ENCODE measurements around the gene RRAGD. TPM values are rescaled to one million over a fixed set of nuclear protein-coding genes. Genes with fewer than 3 reads are reported as not detected.

The RRAGD gene
- total and polyA plus RNA-seq, 4 donors = 4.7 to 6.7 (median 5.6) TPM

DNA sequence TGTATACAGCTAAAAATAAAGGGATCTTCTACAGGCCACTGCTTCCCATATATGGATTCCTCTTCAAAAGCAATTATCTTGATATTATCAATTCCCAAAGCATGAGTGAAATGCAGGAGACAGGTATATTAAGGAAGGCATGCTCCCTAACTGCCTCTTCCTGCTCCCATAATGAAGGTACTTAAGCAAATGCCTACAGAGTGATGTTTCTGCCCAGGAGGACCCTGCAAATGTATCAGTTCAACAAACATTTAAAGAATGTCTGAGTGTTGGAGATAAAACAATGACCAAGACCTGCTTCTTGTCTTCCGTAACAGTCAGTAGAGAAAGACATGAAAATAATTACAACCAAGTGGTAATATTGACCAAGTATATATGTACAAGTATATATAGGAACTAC, 63.7 kb downstream of the RRAGD start (continued):
- TF ChIP-seq NR2F2 (IDR thresholded peaks at IDR 0.05) = no peak
- TF ChIP-seq, protein P1, sequence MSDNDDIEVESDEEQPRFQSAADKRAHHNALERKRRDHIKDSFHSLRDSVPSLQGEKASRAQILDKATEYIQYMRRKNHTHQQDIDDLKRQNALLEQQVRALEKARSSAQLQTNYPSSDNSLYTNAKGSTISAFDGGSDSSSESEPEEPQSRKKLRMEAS (IDR thresholded peaks at IDR 0.05) = no peak
- TF ChIP-seq FOXA1 (IDR thresholded peaks at IDR 0.05) = no peak
- TF ChIP-seq, protein P2, sequence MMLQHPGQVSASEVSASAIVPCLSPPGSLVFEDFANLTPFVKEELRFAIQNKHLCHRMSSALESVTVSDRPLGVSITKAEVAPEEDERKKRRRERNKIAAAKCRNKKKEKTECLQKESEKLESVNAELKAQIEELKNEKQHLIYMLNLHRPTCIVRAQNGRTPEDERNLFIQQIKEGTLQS (IDR thresholded peaks at IDR 0.05) = no peak
- TF ChIP-seq, protein P3, sequence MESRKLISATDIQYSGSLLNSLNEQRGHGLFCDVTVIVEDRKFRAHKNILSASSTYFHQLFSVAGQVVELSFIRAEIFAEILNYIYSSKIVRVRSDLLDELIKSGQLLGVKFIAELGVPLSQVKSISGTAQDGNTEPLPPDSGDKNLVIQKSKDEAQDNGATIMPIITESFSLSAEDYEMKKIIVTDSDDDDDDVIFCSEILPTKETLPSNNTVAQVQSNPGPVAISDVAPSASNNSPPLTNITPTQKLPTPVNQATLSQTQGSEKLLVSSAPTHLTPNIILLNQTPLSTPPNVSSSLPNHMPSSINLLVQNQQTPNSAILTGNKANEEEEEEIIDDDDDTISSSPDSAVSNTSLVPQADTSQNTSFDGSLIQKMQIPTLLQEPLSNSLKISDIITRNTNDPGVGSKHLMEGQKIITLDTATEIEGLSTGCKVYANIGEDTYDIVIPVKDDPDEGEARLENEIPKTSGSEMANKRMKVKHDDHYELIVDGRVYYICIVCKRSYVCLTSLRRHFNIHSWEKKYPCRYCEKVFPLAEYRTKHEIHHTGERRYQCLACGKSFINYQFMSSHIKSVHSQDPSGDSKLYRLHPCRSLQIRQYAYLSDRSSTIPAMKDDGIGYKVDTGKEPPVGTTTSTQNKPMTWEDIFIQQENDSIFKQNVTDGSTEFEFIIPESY (IDR thresholded peaks at IDR 0.05) = no peak

DNA sequence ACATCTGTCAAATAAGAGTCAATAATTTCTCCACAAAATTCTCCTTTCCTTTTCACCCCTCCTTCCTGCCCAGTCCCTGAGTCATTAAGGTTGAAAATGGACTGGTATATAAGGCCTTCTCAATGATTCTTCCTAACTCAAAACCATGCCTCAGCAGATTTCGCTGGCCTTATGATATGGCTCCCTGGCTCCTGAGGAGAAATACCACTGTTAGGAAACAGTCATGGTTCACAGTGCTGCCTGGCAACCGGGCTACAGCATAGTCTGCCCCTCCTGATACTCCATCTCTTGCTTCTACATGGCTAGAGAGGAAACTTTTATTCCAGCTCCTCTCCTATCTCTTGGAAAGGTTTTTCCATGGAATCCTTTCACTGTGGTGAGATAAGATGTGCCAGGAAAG, 64.2 kb downstream of the RRAGD start:
- no peaks in the 10 kb centered on the region for H3K36me3 ChIP-seq (ENCODE audit: control insufficient read depth in 4 of 4, insufficient read depth in 3 of 4, low read depth in 1 of 4, low read length in 3 of 4)
- no peaks in the 10 kb centered on the region for H3K27me3 ChIP-seq (ENCODE audit: control insufficient read depth in 4 of 4, insufficient read depth in 4 of 4, low read length in 3 of 4)
- H3K27ac ChIP-seq (ENCODE audit: low read depth in 1 of 2, low read length in 2 of 2) = no peak overlapping the region
- WGBS = 86% methylated on average over 2 of the region's 2 CpGs
- H3K9me3 ChIP-seq (ENCODE audit: control insufficient read depth in 4 of 4, low read length in 3 of 4) = no peaks in the 10 kb centered on the region
- no peak for DNase-seq (ENCODE audit: low spot score)
- TF ChIP-seq GABPA (IDR thresholded peaks at IDR 0.05 in 1 of 2, conservative IDR thresholded peaks at IDR 0.05 in 1 of 2) (no peak), SP1 (IDR thresholded peaks at IDR 0.05) (no peak), FOXA1 (IDR thresholded peaks at IDR 0.05) (no peak), EGR1 (IDR thresholded peaks at IDR 0.05; ENCODE audit: low read depth in 2 of 2) (no peak)
- TF ChIP-seq, protein P3 (IDR thresholded peaks at IDR 0.05) = no peak
- no peak overlapping the region for H3K4me3 ChIP-seq (ENCODE audit: low read depth in 1 of 3, low read length in 3 of 3)
- peaks cover 10 to 38% (median 18%) of the 10 kb centered on the region in 4 donors for H3K4me1 ChIP-seq (ENCODE audit: control insufficient read depth in 4 of 4, insufficient read depth in 4 of 4, low read length in 3 of 4)
- no peak overlapping the region for H3K9ac ChIP-seq (ENCODE audit: low read depth in 1 of 2, low read length in 2 of 2)

DNA sequence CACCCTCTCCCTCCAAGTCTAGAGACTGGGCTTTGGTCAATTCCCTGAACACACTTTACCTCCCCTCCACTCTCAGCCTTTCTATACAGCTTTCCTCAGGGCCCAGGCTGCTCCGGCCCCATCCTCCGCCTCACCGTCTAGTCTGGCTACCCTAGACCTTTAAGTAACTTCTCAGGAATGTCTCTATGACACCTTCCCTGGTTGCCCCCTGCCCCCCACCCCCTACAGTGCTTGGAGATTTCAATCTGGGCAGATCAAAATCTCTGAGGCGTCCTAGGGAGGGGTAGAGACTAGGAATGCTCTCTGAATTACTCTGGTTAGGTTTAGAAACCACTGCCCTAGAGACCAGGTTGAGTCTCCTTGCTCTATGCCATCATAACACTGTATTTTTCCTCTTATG, 65.6 kb downstream of the RRAGD start:
- TF ChIP-seq FOXA2 (IDR thresholded peaks at IDR 0.05) = no peak
- H3K9me3 ChIP-seq (ENCODE audit: control insufficient read depth in 4 of 4, low read length in 3 of 4) = no peaks in the 10 kb centered on the region
- peaks cover 0 to 7% (median 3%) of the 10 kb centered on the region in 4 donors for H3K36me3 ChIP-seq (ENCODE audit: control insufficient read depth in 4 of 4, insufficient read depth in 3 of 4, low read depth in 1 of 4, low read length in 3 of 4)
- H3K9ac ChIP-seq (ENCODE audit: low read depth in 1 of 2, low read length in 2 of 2) = no peak overlapping the region
- H3K4me1 ChIP-seq (ENCODE audit: control insufficient read depth in 4 of 4, insufficient read depth in 4 of 4, low read length in 3 of 4) = peaks cover 10 to 33% (median 17%) of the 10 kb centered on the region in 4 donors
- no peak overlapping the region for H3K4me3 ChIP-seq (ENCODE audit: low read depth in 1 of 3, low read length in 3 of 3)
- WGBS = 95% methylated on average over 4 of the region's 4 CpGs
- H3K27me3 ChIP-seq (ENCODE audit: control insufficient read depth in 4 of 4, insufficient read depth in 4 of 4, low read length in 3 of 4) = no peaks in the 10 kb centered on the region
- H3K27ac ChIP-seq (ENCODE audit: low read depth in 1 of 2, low read length in 2 of 2) = no peak overlapping the region
- DNase-seq (ENCODE audit: low spot score) = no peak

DNA sequence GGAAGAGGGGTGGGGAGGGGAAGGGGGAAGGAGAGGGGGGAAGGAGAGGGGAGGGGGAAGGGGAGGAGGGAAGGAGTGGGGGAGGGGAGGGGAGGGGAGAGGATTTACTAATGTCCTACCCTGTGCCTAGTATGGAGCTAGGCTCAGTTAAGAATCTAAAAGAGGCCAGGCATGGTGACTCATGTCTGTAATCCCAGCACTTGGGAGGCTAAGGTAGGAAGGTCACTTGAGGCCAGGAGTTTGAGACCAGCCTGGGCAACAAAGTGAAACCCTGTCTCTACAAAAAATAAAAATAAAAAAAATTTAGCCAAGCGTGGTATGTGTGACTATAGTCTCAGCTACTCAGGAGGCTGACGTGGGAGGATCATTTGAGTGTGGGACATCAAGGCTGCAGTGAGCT, 72.5 kb downstream of the RRAGD start:
- TF ChIP-seq, protein P3 (IDR thresholded peaks at IDR 0.05) = no peak
- TF ChIP-seq YY1 (IDR thresholded peaks at IDR 0.05) = no peak
- TF ChIP-seq, protein P1 (IDR thresholded peaks at IDR 0.05) = no peak
- no peak for TF ChIP-seq FOXA2 (IDR thresholded peaks at IDR 0.05)
- no peak for TF ChIP-seq SP1 (IDR thresholded peaks at IDR 0.05)
- TF ChIP-seq, protein P4, sequence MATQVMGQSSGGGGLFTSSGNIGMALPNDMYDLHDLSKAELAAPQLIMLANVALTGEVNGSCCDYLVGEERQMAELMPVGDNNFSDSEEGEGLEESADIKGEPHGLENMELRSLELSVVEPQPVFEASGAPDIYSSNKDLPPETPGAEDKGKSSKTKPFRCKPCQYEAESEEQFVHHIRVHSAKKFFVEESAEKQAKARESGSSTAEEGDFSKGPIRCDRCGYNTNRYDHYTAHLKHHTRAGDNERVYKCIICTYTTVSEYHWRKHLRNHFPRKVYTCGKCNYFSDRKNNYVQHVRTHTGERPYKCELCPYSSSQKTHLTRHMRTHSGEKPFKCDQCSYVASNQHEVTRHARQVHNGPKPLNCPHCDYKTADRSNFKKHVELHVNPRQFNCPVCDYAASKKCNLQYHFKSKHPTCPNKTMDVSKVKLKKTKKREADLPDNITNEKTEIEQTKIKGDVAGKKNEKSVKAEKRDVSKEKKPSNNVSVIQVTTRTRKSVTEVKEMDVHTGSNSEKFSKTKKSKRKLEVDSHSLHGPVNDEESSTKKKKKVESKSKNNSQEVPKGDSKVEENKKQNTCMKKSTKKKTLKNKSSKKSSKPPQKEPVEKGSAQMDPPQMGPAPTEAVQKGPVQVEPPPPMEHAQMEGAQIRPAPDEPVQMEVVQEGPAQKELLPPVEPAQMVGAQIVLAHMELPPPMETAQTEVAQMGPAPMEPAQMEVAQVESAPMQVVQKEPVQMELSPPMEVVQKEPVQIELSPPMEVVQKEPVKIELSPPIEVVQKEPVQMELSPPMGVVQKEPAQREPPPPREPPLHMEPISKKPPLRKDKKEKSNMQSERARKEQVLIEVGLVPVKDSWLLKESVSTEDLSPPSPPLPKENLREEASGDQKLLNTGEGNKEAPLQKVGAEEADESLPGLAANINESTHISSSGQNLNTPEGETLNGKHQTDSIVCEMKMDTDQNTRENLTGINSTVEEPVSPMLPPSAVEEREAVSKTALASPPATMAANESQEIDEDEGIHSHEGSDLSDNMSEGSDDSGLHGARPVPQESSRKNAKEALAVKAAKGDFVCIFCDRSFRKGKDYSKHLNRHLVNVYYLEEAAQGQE (IDR thresholded peaks at IDR 0.05) = no peak
- TF ChIP-seq HNF4A (conservative IDR thresholded peaks at IDR 0.05) = no peak
- TF ChIP-seq EGR1 (IDR thresholded peaks at IDR 0.05; ENCODE audit: low read depth in 2 of 2) = no peak
- TF ChIP-seq RXRA (IDR thresholded peaks at IDR 0.05) = no peak
- Histone ChIP-seq H3K27me3 (ENCODE audit: control insufficient read depth in 4 of 4, insufficient read depth in 4 of 4, low read length in 3 of 4) (no peaks in the 10 kb centered on the region), H3K9me3 (ENCODE audit: control insufficient read depth in 4 of 4, low read length in 3 of 4) (no peaks in the 10 kb centered on the region), H3K36me3 (ENCODE audit: control insufficient read depth in 4 of 4, insufficient read depth in 3 of 4, low read depth in 1 of 4, low read length in 3 of 4) (peaks cover 3 to 43% (median 33%) of the 10 kb centered on the region in 4 donors), H3K4me3 (ENCODE audit: low read depth in 1 of 3, low read length in 3 of 3) (no peak overlapping the region), H3K9ac (ENCODE audit: low read depth in 1 of 2, low read length in 2 of 2) (no peak overlapping the region), H3K27ac (ENCODE audit: low read depth in 1 of 2, low read length in 2 of 2) (no peak overlapping the region), H3K4me1 (ENCODE audit: control insufficient read depth in 4 of 4, insufficient read depth in 4 of 4, low read length in 3 of 4) (peaks cover 0 to 4% (median 0%) of the 10 kb centered on the region in 4 donors)
- no peak for DNase-seq (ENCODE audit: low spot score)
- WGBS = 98% methylated on average over 2 of the region's 2 CpGs

Measured in liver (tissue), 9 donors.